ENCODE results near the gene C2CD2.

C2CD2 gene

GRCh38 chr21:41881051-41881450 is 72.8 kb downstream of the C2CD2 start:
- no peak for DNase-seq

- no peak for DNase-seq
Observed at GRCh38 chr21:41880153-41880552, 73.7 kb downstream of the C2CD2 start.

GRCh38 chr21:41879190-41879998 is 74.4 kb downstream of the C2CD2 start, which contains the start of gene PRDM15:
Gene PRDM15 (minus strand): TSS chr21:41879344. CDS start chr21:41860363, 18,981 bp downstream.
- DNase-seq = peak; percentile 68 to 81

- peak; percentile 75 to 84 for DNase-seq
Observed at GRCh38 chr21:41878831-41879189, 75.0 kb downstream of the C2CD2 start.

- DNase-seq = peak; percentile 24 to 30
Observed at GRCh38 chr21:41877901-41878830, 75.7 kb downstream of the C2CD2 start.

- no peak for DNase-seq
Observed at GRCh38 chr21:41876928-41877652, 76.7 kb downstream of the C2CD2 start.

GRCh38 chr21:41876396-41876795 is 77.4 kb downstream of the C2CD2 start:
- DNase-seq = no peak

- no peak for DNase-seq
Observed at GRCh38 chr21:41875086-41875485, 78.7 kb downstream of the C2CD2 start.

GRCh38 chr21:41874611-41875010 is 79.2 kb downstream of the C2CD2 start:
- no peak for DNase-seq

GRCh38 chr21:41873426-41873825 is 80.4 kb downstream of the C2CD2 start:
- DNase-seq = no peak

GRCh38 chr21:41873005-41873404 is 80.8 kb downstream of the C2CD2 start:
- DNase-seq = no peak

- no peak for DNase-seq
Observed at GRCh38 chr21:41871293-41872030, 82.4 kb downstream of the C2CD2 start.

GRCh38 chr21:41869771-41870170 is 84.0 kb downstream of the C2CD2 start:
- no peak for DNase-seq

GRCh38 chr21:41868062-41868710 is 85.6 kb downstream of the C2CD2 start:
- DNase-seq = no peak

GRCh38 chr21:41867313-41867712 is 86.5 kb downstream of the C2CD2 start:
- DNase-seq = no peak

- DNase-seq = no peak
Observed at GRCh38 chr21:41866274-41866809, 87.5 kb downstream of the C2CD2 start.

GRCh38 chr21:41865002-41865777 is 88.6 kb downstream of the C2CD2 start:
- DNase-seq = no peak

- DNase-seq = no peak
Observed at GRCh38 chr21:41864311-41865001, 89.4 kb downstream of the C2CD2 start.

GRCh38 chr21:41863439-41863740 is 90.4 kb downstream of the C2CD2 start:
- DNase-seq = no peak

- DNase-seq = no peak
Observed at GRCh38 chr21:41861987-41862386, 91.8 kb downstream of the C2CD2 start.

All from CD4-positive, alpha-beta T cell treated with Interleukin-1 beta for 1 hour (primary cell).